Measurements from ENCODE around the gene OVAAL.

GRCh38 chr1:180536821-180537372 is 21.9 kb upstream of the OVAAL start:
- TF ChIP-seq EZH2 (optimal IDR thresholded peaks at IDR 0.05; ENCODE audit: low read depth, low read length) = no peak
- TF ChIP-seq CTCF (IDR thresholded peaks at IDR 0.05; ENCODE audit: low read length) = no peak
